K562 (cell line): ENCODE data around the gene SDF4. TPM values are rescaled to one million over a fixed set of nuclear protein-coding genes. Genes with fewer than 3 reads are reported as not detected.
A peak's percentile ranks its signal among the peaks of the same experiment; 100 is the strongest.

Source experiments
- CBFA2T3 ChIP-seq: fragments of 450-650 bp; IDR thresholded peaks from 2 replicates; pipeline ENCODE4 v1.6.1; 2017
- CHD4 ChIP-seq: fragments of 200-600 bp; sonication (generic); IDR thresholded peaks from 3 replicates; pipeline ENCODE4 v1.6.1; 2012; ENCODE audit warnings: low read depth, mild to moderate bottlenecking, mixed read lengths, low read length, inconsistent platforms; ENCODE audit not compliant: insufficient read depth, insufficient replicate concordance, poor library complexity, severe bottlenecking
- DLX4 ChIP-seq: fragments of 250-450 bp; sonication (Bioruptor Pico); IDR thresholded peaks from 2 replicates; pipeline ENCODE4 v1.6.1; 2021; ENCODE audit warnings: mild to moderate bottlenecking
- MXD1 ChIP-seq: fragments of 250-450 bp; sonication (Bioruptor Pico); IDR thresholded peaks from 2 replicates; pipeline ENCODE4 v1.8.0; 2021; ENCODE audit warnings: borderline replicate concordance, mild to moderate bottlenecking, moderate library complexity; ENCODE audit not compliant: poor library complexity, severe bottlenecking
- POLR3G ChIP-seq: IDR thresholded peaks from 2 replicates; pipeline ENCODE4 v1.6.1; 2011; ENCODE audit not compliant: insufficient read length, insufficient replicate concordance; ENCODE audit errors: extremely low read depth
- SMAD2 ChIP-seq: fragments of 150-350 bp; IDR thresholded peaks from 2 replicates; pipeline ENCODE4 v1.6.1; 2014; ENCODE audit warnings: low read depth, mild to moderate bottlenecking, low read length
- SRSF7 ChIP-seq: fragments of 200-400 bp; formaldehyde crosslinking; optimal IDR thresholded peaks from 2 replicates; pipeline ENCODE3; 2017; ENCODE audit warnings: mild to moderate bottlenecking, low read depth, low read length
- ZFP36 ChIP-seq: fragments of 150-350 bp; IDR thresholded peaks from 2 replicates; pipeline ENCODE4 v1.6.1; 2018; ENCODE audit warnings: low read length, low read depth; ENCODE audit not compliant: partially characterized antibody
- ZNF444 ChIP-seq: fragments of 250-450 bp; sonication (Bioruptor Pico); IDR thresholded peaks from 2 replicates; pipeline ENCODE4 v1.4.0; 2020; ENCODE audit warnings: mild to moderate bottlenecking, moderate library complexity
- ZNF507 ChIP-seq: conservative IDR thresholded peaks from 2 replicates; pipeline ENCODE4 v1.6.1; 2017; ENCODE audit warnings: missing genetic modification characterization, missing compliant biosample characterization
- ZNF592 ChIP-seq: fragments of 450-650 bp; IDR thresholded peaks from 2 replicates; pipeline ENCODE4 v1.6.1; 2017; ENCODE audit warnings: antibody characterized with exemption, mild to moderate bottlenecking
- ZNF609 ChIP-seq: sonication (generic); formaldehyde crosslinking; IDR thresholded peaks from 2 replicates; pipeline ENCODE4 v1.8.1; 2023; ENCODE audit warnings: missing genetic modification reagents, mild to moderate bottlenecking, borderline replicate concordance
- ZNF639 ChIP-seq, 2 experiments: fragments of 200-800 bp in 1 of 2; sonication (Bioruptor generic) in 1 of 2; sonication (generic) in 1 of 2; formaldehyde crosslinking in 1 of 2; IDR thresholded peaks in 1 of 2; conservative IDR thresholded peaks in 1 of 2; 2 replicates each; pipeline versions ENCODE4 v1.5.0 to v1.6.1; 2016 to 2020; ENCODE audit warnings: missing compliant biosample characterization in 1 of 2, missing genetic modification characterization in 1 of 2, missing genetic modification reagents in 1 of 2
- polyA plus RNA-seq, 8 experiments: library from polyadenylated mRNA; depleted of rRNA in 4 of 8; stranded (reverse) in 5 of 8; unstranded in 3 of 8; fragments of >200 nt; fragmentation: Nextera tagmentation in 2 of 8; fragmentation: Illumina TruSeq in 1 of 8; extraction: Ambion mirVana in 2 of 8; extraction: Trizol in 1 of 8; gene quantifications; 2 replicates each; pipeline versions ENCODE4 v1.2.1 to v1.2.3, GENCODE V29; 2011 to 2014; ENCODE audit warnings: inconsistent platforms in 1 of 8, missing spikeins in 1 of 8
- total RNA-seq, 7 experiments: library from RNA; depleted of rRNA in 6 of 7; stranded (reverse); fragments of >200 nt in 6 of 7; fragmentation: Illumina TruSeq in 2 of 7; extraction: Trizol in 2 of 7; gene quantifications; 2 replicates each; pipeline versions ENCODE4 v1.2.1 to v1.2.3, GENCODE V29; 2011 to 2021; ENCODE audit warnings: low replicate concordance in 1 of 7

Gene SDF4
- total and polyA plus RNA-seq, 9 of the 15 experiments (the other 6 are each of a cell fraction or from before 2014, with no cell fraction given), result 0.35 to 160 (median 65.2) TPM

GRCh38 chr1:1200876-1201810 lies 30.7 kb downstream of the SDF4 start (continued):
- TF ChIP-seq MXD1 (no peak), SMAD2 (no peak), ZFP36 (no peak), ZNF609 (CRISPR knock-in tag) (no peak), ZNF592 (peak; percentile 57; the same call in 1 of the 2 replicates), CHD4 (peak; percentile 65), CBFA2T3 (no peak), POLR3G (no peak), ZNF507 (tag) (no peak), ZNF444 (CRISPR knock-in tag) (no peak), ZNF639 (CRISPR knock-in tag; conservative IDR thresholded peaks at IDR 0.05 in 1 of 2, IDR thresholded peaks at IDR 0.05 in 1 of 2) (peak in 1 of 2 experiments; percentile 90; a peak in 2 of 4 replicates), SRSF7 (no peak), DLX4 (CRISPR knock-in tag) (no peak)
